Ishikawa (cell line): ENCODE results near the gene RHOT2.

ENCODE experiments used
- CEBPB ChIP-seq: IDR thresholded peaks from 2 replicates; pipeline ENCODE4 v1.6.1; 2012
- CREB1 ChIP-seq: IDR thresholded peaks from 2 replicates; pipeline ENCODE4 v1.6.1; 2012; ENCODE audit warnings: low read depth
- EGR1 ChIP-seq: IDR thresholded peaks from 2 replicates; pipeline ENCODE4 v1.6.1; 2012
- EP300 ChIP-seq: IDR thresholded peaks from 2 replicates; pipeline ENCODE4 v1.6.1; 2012; ENCODE audit warnings: borderline replicate concordance
- FOXM1 ChIP-seq: IDR thresholded peaks from 2 replicates; pipeline ENCODE4 v1.6.1; 2012; ENCODE audit warnings: low read depth, borderline replicate concordance
- NFIC ChIP-seq: IDR thresholded peaks from 2 replicates; pipeline ENCODE4 v1.6.1; 2012
- RAD21 ChIP-seq: IDR thresholded peaks from 2 replicates; pipeline ENCODE4 v1.6.1; 2012; ENCODE audit warnings: low read depth
- TAF1 ChIP-seq: IDR thresholded peaks from 2 replicates; pipeline ENCODE4 v1.6.1; 2012; ENCODE audit warnings: low read depth, mild to moderate bottlenecking
- TCF12 ChIP-seq: IDR thresholded peaks from 2 replicates; pipeline ENCODE4 v1.6.1; 2012; ENCODE audit warnings: low read depth
- TEAD4 ChIP-seq: IDR thresholded peaks from 2 replicates; pipeline ENCODE4 v1.6.1; 2012
- YY1 ChIP-seq: IDR thresholded peaks from 2 replicates; pipeline ENCODE4 v1.6.1; 2012; ENCODE audit warnings: low read depth
- ZBTB7A ChIP-seq: IDR thresholded peaks from 2 replicates; pipeline ENCODE4 v1.6.1; 2012; ENCODE audit warnings: low read depth
- TF ChIP-seq, protein P1 (sequence below): IDR thresholded peaks from 2 replicates; pipeline ENCODE4 v1.6.1; 2012
- TF ChIP-seq, protein P2 (sequence below): IDR thresholded peaks from 2 replicates; pipeline ENCODE4 v1.6.1; 2012; ENCODE audit warnings: low read depth, mild to moderate bottlenecking
- TF ChIP-seq, protein P3 (sequence below): IDR thresholded peaks from 2 replicates; pipeline ENCODE4 v1.6.1; 2012

Gene RHOT2

DNA sequence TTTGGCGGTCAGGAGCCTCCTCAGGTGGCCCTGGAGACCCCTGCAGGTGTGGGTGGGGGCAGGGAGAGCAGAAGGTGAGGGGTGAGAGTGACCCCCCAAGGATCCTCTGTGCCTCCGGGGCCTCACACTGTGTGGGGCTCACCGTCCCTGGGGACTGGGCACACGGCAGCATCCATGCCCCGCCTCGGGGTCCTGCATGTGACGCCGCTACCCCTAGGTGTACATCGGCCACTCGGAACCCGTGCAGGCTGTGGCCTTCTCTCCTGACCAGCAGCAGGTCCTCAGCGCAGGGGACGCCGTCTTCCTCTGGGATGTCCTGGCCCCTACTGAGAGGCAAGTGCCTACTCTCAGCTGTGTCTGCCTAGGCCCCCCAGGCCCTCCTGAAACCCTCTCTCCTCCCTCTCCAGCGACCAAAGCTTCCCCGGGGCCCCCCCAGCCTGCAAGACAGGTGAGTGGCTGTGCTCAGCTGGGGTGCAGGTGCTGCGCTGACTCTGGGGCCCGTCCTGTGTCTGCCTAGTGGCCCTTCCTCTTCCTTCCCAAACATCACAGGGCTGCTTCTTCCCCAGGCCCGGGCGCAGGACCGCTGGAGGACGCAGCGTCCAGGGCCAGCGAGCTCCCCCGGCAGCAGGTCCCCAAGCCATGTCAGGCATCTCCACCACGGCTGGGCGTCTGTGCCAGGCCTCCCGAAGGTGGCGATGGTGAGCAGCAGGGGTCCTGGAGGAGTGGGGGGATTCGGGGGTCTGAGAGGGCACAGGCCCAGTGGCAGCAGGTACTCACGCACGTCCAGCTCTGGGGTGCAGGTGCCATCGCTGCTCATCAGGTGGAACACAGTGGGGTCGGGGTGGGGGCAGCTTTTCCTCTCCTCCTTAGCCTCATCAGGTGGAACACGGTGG, 9.0 kb upstream of the RHOT2 start:
- no peak for TF ChIP-seq CEBPB
- TF ChIP-seq, protein P1, sequence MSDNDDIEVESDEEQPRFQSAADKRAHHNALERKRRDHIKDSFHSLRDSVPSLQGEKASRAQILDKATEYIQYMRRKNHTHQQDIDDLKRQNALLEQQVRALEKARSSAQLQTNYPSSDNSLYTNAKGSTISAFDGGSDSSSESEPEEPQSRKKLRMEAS = no peak
- TF ChIP-seq TAF1 = no peak
- TF ChIP-seq FOXM1 = no peak

DNA sequence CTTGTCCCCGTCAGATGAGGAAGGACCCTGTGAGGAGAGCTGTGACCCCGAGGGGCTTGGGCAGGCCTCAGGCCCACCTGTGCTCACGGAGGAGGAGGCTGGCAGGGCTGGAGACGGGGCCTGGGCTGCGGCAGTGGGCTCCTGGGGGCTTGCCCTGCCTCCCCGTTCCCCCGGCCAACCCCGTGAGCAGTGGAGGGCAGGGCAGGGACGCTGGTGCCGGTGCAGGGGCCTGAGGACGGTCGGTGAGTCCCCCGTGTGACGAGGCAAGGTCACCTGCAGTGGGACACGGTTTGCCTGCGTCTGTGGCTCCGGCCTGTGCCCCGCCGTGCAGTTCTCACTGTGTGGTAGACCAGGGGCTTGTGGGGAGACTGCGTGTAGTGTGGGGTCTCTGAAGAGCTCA, 8.3 kb upstream of the RHOT2 start:
- TF ChIP-seq TEAD4 (no peak), TCF12 (no peak), EP300 (no peak), ZBTB7A (no peak), RAD21 (no peak), YY1 (no peak), NFIC (no peak), EGR1 (no peak), TAF1 (no peak)
- TF ChIP-seq, protein P2, sequence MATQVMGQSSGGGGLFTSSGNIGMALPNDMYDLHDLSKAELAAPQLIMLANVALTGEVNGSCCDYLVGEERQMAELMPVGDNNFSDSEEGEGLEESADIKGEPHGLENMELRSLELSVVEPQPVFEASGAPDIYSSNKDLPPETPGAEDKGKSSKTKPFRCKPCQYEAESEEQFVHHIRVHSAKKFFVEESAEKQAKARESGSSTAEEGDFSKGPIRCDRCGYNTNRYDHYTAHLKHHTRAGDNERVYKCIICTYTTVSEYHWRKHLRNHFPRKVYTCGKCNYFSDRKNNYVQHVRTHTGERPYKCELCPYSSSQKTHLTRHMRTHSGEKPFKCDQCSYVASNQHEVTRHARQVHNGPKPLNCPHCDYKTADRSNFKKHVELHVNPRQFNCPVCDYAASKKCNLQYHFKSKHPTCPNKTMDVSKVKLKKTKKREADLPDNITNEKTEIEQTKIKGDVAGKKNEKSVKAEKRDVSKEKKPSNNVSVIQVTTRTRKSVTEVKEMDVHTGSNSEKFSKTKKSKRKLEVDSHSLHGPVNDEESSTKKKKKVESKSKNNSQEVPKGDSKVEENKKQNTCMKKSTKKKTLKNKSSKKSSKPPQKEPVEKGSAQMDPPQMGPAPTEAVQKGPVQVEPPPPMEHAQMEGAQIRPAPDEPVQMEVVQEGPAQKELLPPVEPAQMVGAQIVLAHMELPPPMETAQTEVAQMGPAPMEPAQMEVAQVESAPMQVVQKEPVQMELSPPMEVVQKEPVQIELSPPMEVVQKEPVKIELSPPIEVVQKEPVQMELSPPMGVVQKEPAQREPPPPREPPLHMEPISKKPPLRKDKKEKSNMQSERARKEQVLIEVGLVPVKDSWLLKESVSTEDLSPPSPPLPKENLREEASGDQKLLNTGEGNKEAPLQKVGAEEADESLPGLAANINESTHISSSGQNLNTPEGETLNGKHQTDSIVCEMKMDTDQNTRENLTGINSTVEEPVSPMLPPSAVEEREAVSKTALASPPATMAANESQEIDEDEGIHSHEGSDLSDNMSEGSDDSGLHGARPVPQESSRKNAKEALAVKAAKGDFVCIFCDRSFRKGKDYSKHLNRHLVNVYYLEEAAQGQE = no peak
- TF ChIP-seq, protein P3, sequence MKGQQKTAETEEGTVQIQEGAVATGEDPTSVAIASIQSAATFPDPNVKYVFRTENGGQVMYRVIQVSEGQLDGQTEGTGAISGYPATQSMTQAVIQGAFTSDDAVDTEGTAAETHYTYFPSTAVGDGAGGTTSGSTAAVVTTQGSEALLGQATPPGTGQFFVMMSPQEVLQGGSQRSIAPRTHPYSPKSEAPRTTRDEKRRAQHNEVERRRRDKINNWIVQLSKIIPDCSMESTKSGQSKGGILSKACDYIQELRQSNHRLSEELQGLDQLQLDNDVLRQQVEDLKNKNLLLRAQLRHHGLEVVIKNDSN = no peak
- TF ChIP-seq, protein P1 = no peak

DNA sequence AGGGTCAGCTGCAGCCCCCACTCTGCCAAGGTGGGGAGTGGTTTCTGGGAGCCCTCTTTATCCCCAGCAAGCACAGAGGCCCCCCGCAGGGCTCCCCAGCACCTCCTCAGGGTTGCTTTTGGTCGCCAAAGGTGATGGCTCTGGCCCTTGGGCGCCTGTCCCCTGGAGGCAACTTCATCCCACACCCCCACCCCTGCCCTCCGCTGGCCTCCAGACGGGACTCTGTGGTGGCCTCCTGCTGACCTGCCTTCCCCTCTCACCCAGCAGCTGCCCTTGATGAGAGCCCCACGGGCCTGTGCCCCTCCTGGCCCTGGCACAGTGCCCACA, 7.8 kb upstream of the RHOT2 start:
- no peak for TF ChIP-seq TAF1
- TF ChIP-seq NFIC = no peak
- TF ChIP-seq RAD21 = no peak
- no peak for TF ChIP-seq FOXM1
- TF ChIP-seq, protein P1 = no peak
- no peak for TF ChIP-seq CEBPB
- no peak for TF ChIP-seq TEAD4
- no peak for TF ChIP-seq YY1
- TF ChIP-seq, protein P2 = no peak
- TF ChIP-seq EGR1 = no peak
- TF ChIP-seq ZBTB7A = no peak
- no peak for TF ChIP-seq TCF12
- TF ChIP-seq EP300 = no peak
- no peak for TF ChIP-seq CREB1
- TF ChIP-seq, protein P3 = no peak

DNA sequence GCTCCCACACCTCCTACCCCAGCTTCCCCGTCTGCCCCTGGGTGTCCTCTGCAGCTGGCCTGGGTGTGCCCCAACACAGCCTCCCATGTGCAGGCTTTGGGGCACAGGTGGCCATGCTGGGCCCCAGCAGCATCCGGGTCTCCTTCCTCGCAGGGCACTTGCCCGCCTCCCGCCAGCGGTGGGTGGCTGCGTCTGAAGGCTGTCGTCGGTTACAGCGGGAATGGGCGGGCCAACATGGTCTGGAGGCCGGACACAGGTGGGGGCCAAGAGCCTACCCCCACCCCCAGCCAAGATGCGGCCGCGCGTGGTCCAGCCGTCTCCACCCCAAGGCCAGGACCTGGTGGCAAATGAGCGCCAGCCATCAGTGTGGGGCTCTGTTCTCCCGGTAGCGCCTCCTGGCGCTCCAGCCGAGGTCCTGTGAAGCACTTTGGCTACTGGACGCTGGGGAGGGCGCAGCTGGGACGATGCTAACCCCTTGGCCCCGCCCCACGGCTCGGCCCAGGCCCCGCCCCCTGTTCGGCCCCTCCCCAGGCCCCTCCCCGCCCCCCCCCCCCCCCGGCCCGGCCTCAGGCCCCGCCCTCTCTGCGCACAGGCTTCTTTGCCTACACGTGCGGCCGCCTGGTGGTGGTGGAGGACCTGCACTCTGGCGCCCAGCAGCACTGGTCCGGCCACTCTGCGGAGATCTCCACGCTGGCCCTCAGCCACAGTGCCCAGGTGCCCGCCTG, 7.3 kb upstream of the RHOT2 start:
- TF ChIP-seq CEBPB = no peak
- no peak for TF ChIP-seq TCF12
- peak; percentile 35; the same call in 1 of the 2 replicates for TF ChIP-seq YY1
- TF ChIP-seq EGR1 = no peak
- no peak for TF ChIP-seq EP300
- TF ChIP-seq NFIC = no peak; the same call in 1 of the 2 replicates
- TF ChIP-seq, protein P3 = peak; percentile 9; the same call in 1 of the 2 replicates
- peak; percentile 39; the same call in 1 of the 2 replicates for TF ChIP-seq TAF1
- no peak for TF ChIP-seq FOXM1
- no peak for TF ChIP-seq TEAD4
- TF ChIP-seq RAD21 = peak; percentile 34
- TF ChIP-seq, protein P1 = peak; percentile 87
- TF ChIP-seq ZBTB7A = no peak
- no peak for TF ChIP-seq CREB1
- TF ChIP-seq, protein P2 = no peak
